ENCODE measurements around the gene DUSP1. TPM values are rescaled to one million over a fixed set of nuclear protein-coding genes. Genes with fewer than 3 reads are reported as not detected.

DUSP1 gene
- total and polyA plus RNA-seq, 2 donors from 2014 or later: 172 to 298 TPM

DNA sequence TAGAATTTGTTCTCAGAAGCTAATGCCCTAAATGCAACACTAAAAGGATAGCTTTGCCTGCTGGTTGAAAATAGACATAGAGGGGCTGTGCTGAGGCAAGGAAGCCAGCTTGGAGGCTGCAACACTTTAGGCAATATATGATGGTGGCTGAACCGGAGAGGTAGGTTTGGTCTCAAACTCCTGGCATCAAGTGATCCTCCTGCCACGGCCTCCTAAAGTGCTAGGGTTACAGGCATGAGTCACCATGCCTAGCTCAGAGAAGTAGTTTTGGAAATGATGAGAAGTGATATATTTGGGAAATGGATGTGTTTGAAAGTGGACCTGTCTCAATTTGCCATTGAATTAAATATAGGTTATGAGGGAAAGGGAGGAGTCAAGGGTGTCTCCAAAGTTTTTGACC, 10.0 kb downstream of the DUSP1 start:
- H3K9ac ChIP-seq (ENCODE audit: low read length in 3 of 3): no peak overlapping the region
- peaks cover 0 to 7% (median 0%) of the 10 kb centered on the region in 3 donors for H3K9me3 ChIP-seq (ENCODE audit: control insufficient read depth in 2 of 3, insufficient read depth in 1 of 3, low read length in 3 of 3)
- H3K27me3 ChIP-seq (ENCODE audit: control insufficient read depth, insufficient read depth, low read length): no peaks in the 10 kb centered on the region
- H3K27ac ChIP-seq (ENCODE audit: low read depth in 2 of 2, low read length in 2 of 2): no peak overlapping the region
- FAIRE-seq (no peak), DNase-seq (no peak)
- peaks cover 5 to 13% (median 10%) of the 10 kb centered on the region in 3 donors for H3K4me1 ChIP-seq (ENCODE audit: control insufficient read depth in 2 of 3, insufficient read depth in 2 of 3, low read depth in 1 of 3, low read length in 3 of 3)
- TF ChIP-seq, protein P1, sequence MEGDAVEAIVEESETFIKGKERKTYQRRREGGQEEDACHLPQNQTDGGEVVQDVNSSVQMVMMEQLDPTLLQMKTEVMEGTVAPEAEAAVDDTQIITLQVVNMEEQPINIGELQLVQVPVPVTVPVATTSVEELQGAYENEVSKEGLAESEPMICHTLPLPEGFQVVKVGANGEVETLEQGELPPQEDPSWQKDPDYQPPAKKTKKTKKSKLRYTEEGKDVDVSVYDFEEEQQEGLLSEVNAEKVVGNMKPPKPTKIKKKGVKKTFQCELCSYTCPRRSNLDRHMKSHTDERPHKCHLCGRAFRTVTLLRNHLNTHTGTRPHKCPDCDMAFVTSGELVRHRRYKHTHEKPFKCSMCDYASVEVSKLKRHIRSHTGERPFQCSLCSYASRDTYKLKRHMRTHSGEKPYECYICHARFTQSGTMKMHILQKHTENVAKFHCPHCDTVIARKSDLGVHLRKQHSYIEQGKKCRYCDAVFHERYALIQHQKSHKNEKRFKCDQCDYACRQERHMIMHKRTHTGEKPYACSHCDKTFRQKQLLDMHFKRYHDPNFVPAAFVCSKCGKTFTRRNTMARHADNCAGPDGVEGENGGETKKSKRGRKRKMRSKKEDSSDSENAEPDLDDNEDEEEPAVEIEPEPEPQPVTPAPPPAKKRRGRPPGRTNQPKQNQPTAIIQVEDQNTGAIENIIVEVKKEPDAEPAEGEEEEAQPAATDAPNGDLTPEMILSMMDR (IDR thresholded peaks at IDR 0.05; ENCODE audit: borderline replicate concordance, extremely low read depth, insufficient read depth): no peak
- H3K4me3 ChIP-seq (ENCODE audit: low read length in 3 of 3): no peak overlapping the region
- intact Hi-C loops (cut with DNase I): no loop called here
- no peaks in the 10 kb centered on the region for H3K36me3 ChIP-seq (ENCODE audit: control insufficient read depth in 2 of 3, insufficient read depth in 3 of 3, low read length in 3 of 3)

DNA sequence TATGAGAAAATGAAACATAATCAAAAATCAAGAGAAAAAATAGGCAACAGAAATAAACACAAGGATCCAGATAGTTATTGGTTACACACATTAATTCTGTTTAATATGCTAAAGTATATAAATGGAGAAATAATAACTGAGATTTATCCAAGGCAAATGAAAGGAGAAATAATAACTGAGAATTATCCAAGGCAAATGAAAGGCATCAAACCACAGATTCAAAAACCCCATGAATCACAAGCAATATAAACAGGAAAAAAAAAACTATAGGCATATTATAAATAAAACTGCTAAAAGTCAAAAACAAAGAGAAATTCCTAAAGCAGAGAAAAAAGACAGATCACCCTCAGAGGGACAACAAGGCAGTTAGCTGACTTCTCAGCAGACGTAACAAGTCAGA, 10.9 kb downstream of the DUSP1 start:
- DNase-seq (no peak), FAIRE-seq (no peak)
- no peak overlapping the region for H3K27ac ChIP-seq (ENCODE audit: low read depth in 2 of 2, low read length in 2 of 2)
- no peaks in the 10 kb centered on the region for H3K27me3 ChIP-seq (ENCODE audit: control insufficient read depth, insufficient read depth, low read length)
- no peak overlapping the region for H3K4me3 ChIP-seq (ENCODE audit: low read length in 3 of 3)
- H3K9ac ChIP-seq (ENCODE audit: low read length in 3 of 3): no peak overlapping the region
- TF ChIP-seq, protein P1 (IDR thresholded peaks at IDR 0.05; ENCODE audit: borderline replicate concordance, extremely low read depth, insufficient read depth): no peak
- H3K9me3 ChIP-seq (ENCODE audit: control insufficient read depth in 2 of 3, insufficient read depth in 1 of 3, low read length in 3 of 3): peaks cover 0 to 7% (median 0%) of the 10 kb centered on the region in 3 donors
- no peaks in the 10 kb centered on the region for H3K36me3 ChIP-seq (ENCODE audit: control insufficient read depth in 2 of 3, insufficient read depth in 3 of 3, low read length in 3 of 3)
- H3K4me1 ChIP-seq (ENCODE audit: control insufficient read depth in 2 of 3, insufficient read depth in 2 of 3, low read depth in 1 of 3, low read length in 3 of 3): peaks cover 0 to 7% (median 7%) of the 10 kb centered on the region in 3 donors
- intact Hi-C loops (cut with DNase I): no loop called here

DNA sequence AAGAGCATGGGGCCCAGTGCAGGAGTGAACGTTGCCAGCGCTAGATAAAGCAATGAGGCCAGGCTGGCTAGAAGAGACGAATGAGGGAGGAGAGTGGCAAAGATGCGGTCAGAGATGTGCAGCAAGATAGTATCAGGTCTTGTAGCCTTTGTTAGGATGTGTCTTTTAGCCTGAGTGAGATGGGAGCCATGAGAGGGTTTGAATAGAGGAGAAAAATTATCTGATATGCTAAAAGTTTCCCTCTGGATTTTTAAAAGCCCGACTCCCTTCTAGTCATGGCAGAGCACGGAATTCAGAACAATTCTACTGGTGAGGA, 12.2 kb downstream of the DUSP1 start:
- H3K4me3 ChIP-seq (ENCODE audit: low read length in 3 of 3): no peak overlapping the region
- H3K27me3 ChIP-seq (ENCODE audit: control insufficient read depth, insufficient read depth, low read length): no peaks in the 10 kb centered on the region
- TF ChIP-seq, protein P1 (IDR thresholded peaks at IDR 0.05; ENCODE audit: borderline replicate concordance, extremely low read depth, insufficient read depth): no peak
- H3K9ac ChIP-seq (ENCODE audit: low read length in 3 of 3): no peak overlapping the region
- no peak overlapping the region for H3K27ac ChIP-seq (ENCODE audit: low read depth in 2 of 2, low read length in 2 of 2)
- peaks cover 0 to 7% (median 0%) of the 10 kb centered on the region in 3 donors for H3K9me3 ChIP-seq (ENCODE audit: control insufficient read depth in 2 of 3, insufficient read depth in 1 of 3, low read length in 3 of 3)
- H3K4me1 ChIP-seq (ENCODE audit: control insufficient read depth in 2 of 3, insufficient read depth in 2 of 3, low read depth in 1 of 3, low read length in 3 of 3): no peaks in the 10 kb centered on the region
- FAIRE-seq: no peak
- intact Hi-C loops (cut with DNase I): no loop called here
- no peak for DNase-seq
- H3K36me3 ChIP-seq (ENCODE audit: control insufficient read depth in 2 of 3, insufficient read depth in 3 of 3, low read length in 3 of 3): no peaks in the 10 kb centered on the region
